Measurements from ENCODE around the gene GSTM1. TPM values are rescaled to one million over a fixed set of nuclear protein-coding genes. Genes with fewer than 3 reads are reported as not detected.

GSTM1 gene
- total and polyA plus RNA-seq, 2 of the 8 experiments (the other 6 are each of a cell fraction or from before 2014, with no cell fraction given) = 16.7 to 42.5 TPM

- no peak overlapping the region for H2BK12ac ChIP-seq (ENCODE audit: low read depth, low read length)
- no peak overlapping the region for H3K4me3 ChIP-seq (ENCODE audit: extremely low read depth in 1 of 4, insufficient read depth in 2 of 4, low read depth in 3 of 4, low read length in 4 of 4)
- no peaks in the 10 kb centered on the region for H3K27me3 ChIP-seq (replicated peaks in 1 of 4; ENCODE audit: control insufficient read depth in 3 of 4, extremely low read depth in 1 of 4, insufficient read depth in 3 of 4, low read length in 3 of 4)
- no peak overlapping the region for H3K4me2 ChIP-seq (ENCODE audit: insufficient read depth in 1 of 2, low read depth in 2 of 2, low read length in 2 of 2)
- H3K9me3 ChIP-seq (ENCODE audit: insufficient read depth in 2 of 2, low read depth in 1 of 2, low read length in 1 of 2) = peaks cover 4 to 11% of the 10 kb centered on the region in 2 experiments; a peak in 3 of 4 replicates
- H2BK20ac ChIP-seq (ENCODE audit: low read length) = no peak overlapping the region
- no peak overlapping the region for H2BK5ac ChIP-seq (ENCODE audit: low read depth, low read length)
- no peak for FAIRE-seq
- H4K20me1 ChIP-seq (replicated peaks in 1 of 2; ENCODE audit: control insufficient read depth in 1 of 2, insufficient read depth in 2 of 2, low read length in 2 of 2) = no peaks in the 10 kb centered on the region
- no peak overlapping the region for H2AFZ ChIP-seq (ENCODE audit: low read length)
- ChIA-PET CTCF (ENCODE audit: partially characterized antibody) (interaction anchor here (0.7 to 2.3 kb wide), 5 partner anchors 13 to 70 kb away, joined by 3 to 19 read pairs (median 6); partner anchors contain the start of gene GSTM4), POLR2A (ENCODE audit: partially characterized antibody) (interaction anchor here (0.8 kb wide), 1 partner anchor 36 kb away, joined by 3 read pairs; no protein-coding TSS in a partner anchor)
- H3K27ac ChIP-seq (ENCODE audit: low read depth, low read length) = no peak overlapping the region
- no peak overlapping the region for H3K4ac ChIP-seq (replicated peaks; ENCODE audit: insufficient read length, low read depth, low read length)
- H3K79me2 ChIP-seq (ENCODE audit: control insufficient read depth in 1 of 2, insufficient read depth in 2 of 2, low read length in 2 of 2) = no peaks in the 10 kb centered on the region
- no peak overlapping the region for H3K23ac ChIP-seq (ENCODE audit: insufficient read length)
- no peak overlapping the region; the same call in 1 of the 2 replicates for H4K8ac ChIP-seq (ENCODE audit: extremely low read depth, insufficient read depth, low read length)
- TF ChIP-seq HDAC2 (IDR thresholded peaks at IDR 0.05; ENCODE audit: borderline replicate concordance in 1 of 2, low read depth in 2 of 2, low read length in 2 of 2) (no peak), CTCF (IDR thresholded peaks at IDR 0.05; ENCODE audit: control extremely low read depth in 1 of 3, insufficient read depth in 1 of 3, low read depth in 1 of 3, low read length in 3 of 3) (peak in 2 of 3 experiments; percentile 45 to 54; a peak in 3 of 4 replicates), RAD21 (IDR thresholded peaks at IDR 0.05 in 1 of 2, conservative IDR thresholded peaks at IDR 0.05 in 1 of 2; ENCODE audit: low read depth in 2 of 2, low read length in 2 of 2) (peak; percentile 64 to 68)
- no peak overlapping the region for H3K56ac ChIP-seq (replicated peaks; ENCODE audit: insufficient read length, low read depth, low read length)
- no peak for DNase-seq (ENCODE audit: low read depth in 1 of 2, low spot score in 2 of 2)
- no peak overlapping the region for H2BK15ac ChIP-seq (ENCODE audit: low read length)
- no peak overlapping the region for H2BK120ac ChIP-seq (replicated peaks; ENCODE audit: low read depth, low read length)
- no peak overlapping the region for H3K18ac ChIP-seq (ENCODE audit: extremely low read depth, low read length)
- H3K23me2 ChIP-seq (ENCODE audit: low read depth, low read length) = no peaks in the 10 kb centered on the region
- no peaks in the 10 kb centered on the region; a peak in 1 of 8 replicates for H3K36me3 ChIP-seq (ENCODE audit: control insufficient read depth in 2 of 4, insufficient read depth in 4 of 4, low read length in 3 of 4)
- no peak overlapping the region for H3K9ac ChIP-seq (replicated peaks in 1 of 4; ENCODE audit: extremely low read depth in 1 of 4, low read depth in 3 of 4, low read length in 3 of 4)
- H4K5ac ChIP-seq (ENCODE audit: insufficient read length, low read depth, low read length) = no peak overlapping the region
- H3K14ac ChIP-seq (ENCODE audit: insufficient read length) = no peak overlapping the region
- no peaks in the 10 kb centered on the region for H3K4me1 ChIP-seq (replicated peaks in 1 of 4; ENCODE audit: control insufficient read depth in 3 of 4, insufficient read depth in 4 of 4, low read length in 3 of 4)
- H2AK5ac ChIP-seq (ENCODE audit: low read depth, low read length) = no peak overlapping the region
- H4K91ac ChIP-seq (replicated peaks; ENCODE audit: insufficient read length, low read length) = no peak overlapping the region
- WGBS, 2 experiments (ENCODE audit: extremely low coverage in 1 of 2, insufficient coverage in 1 of 2, insufficient read length in 1 of 2, insufficient replicate concordance in 2 of 2, low coverage in 1 of 2, low lambda C conversion rate in 2 of 2, missing lambda C conversion rate in 1 of 2) = 82% methylated on average over 8 of the region's 8 CpGs; no CpG with 5 or more reads in 1 of the 2 experiments
- H3K79me1 ChIP-seq (ENCODE audit: low read depth, low read length) = no peaks in the 10 kb centered on the region
Measured at GRCh38 chr1:109704173-109704572, 16.6 kb downstream of the GSTM1 start.
